ENCODE results near the gene TMEM41A. TPM values are rescaled to one million over a fixed set of nuclear protein-coding genes. Genes with fewer than 3 reads are reported as not detected.

Gene TMEM41A
- total RNA-seq, 1 experiment from 2014 or later, result 14.4 TPM

- TF ChIP-seq, protein P1, sequence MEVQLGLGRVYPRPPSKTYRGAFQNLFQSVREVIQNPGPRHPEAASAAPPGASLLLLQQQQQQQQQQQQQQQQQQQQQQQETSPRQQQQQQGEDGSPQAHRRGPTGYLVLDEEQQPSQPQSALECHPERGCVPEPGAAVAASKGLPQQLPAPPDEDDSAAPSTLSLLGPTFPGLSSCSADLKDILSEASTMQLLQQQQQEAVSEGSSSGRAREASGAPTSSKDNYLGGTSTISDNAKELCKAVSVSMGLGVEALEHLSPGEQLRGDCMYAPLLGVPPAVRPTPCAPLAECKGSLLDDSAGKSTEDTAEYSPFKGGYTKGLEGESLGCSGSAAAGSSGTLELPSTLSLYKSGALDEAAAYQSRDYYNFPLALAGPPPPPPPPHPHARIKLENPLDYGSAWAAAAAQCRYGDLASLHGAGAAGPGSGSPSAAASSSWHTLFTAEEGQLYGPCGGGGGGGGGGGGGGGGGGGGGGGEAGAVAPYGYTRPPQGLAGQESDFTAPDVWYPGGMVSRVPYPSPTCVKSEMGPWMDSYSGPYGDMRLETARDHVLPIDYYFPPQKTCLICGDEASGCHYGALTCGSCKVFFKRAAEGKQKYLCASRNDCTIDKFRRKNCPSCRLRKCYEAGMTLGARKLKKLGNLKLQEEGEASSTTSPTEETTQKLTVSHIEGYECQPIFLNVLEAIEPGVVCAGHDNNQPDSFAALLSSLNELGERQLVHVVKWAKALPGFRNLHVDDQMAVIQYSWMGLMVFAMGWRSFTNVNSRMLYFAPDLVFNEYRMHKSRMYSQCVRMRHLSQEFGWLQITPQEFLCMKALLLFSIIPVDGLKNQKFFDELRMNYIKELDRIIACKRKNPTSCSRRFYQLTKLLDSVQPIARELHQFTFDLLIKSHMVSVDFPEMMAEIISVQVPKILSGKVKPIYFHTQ (CRISPR knock-in tag; IDR thresholded peaks at IDR 0.05), result no peak
- TF ChIP-seq NFYB (CRISPR knock-in tag; conservative IDR thresholded peaks at IDR 0.05; ENCODE audit: low read depth) (no peak), ZBTB43 (CRISPR knock-in tag; IDR thresholded peaks at IDR 0.05) (no peak), ZNF138 (CRISPR knock-in tag; conservative IDR thresholded peaks at IDR 0.05) (no peak), RORB (CRISPR knock-in tag; IDR thresholded peaks at IDR 0.05) (no peak), ETV6 (CRISPR knock-in tag; IDR thresholded peaks at IDR 0.05) (peak; percentile 91), ZNF416 (CRISPR knock-in tag; IDR thresholded peaks at IDR 0.05) (no peak), EMX1 (CRISPR knock-in tag; IDR thresholded peaks at IDR 0.05) (no peak), JAZF1 (CRISPR knock-in tag; IDR thresholded peaks at IDR 0.05) (no peak), IRF1 (CRISPR knock-in tag; IDR thresholded peaks at IDR 0.05) (0 out of 2 replicates have a peak, but pooled peaks have one; percentile 84), ZBTB21 (CRISPR knock-in tag; IDR thresholded peaks at IDR 0.05; ENCODE audit: borderline replicate concordance) (0 out of 2 replicates have a peak, but pooled peaks have one; percentile 45), GTF2I (CRISPR knock-in tag; conservative IDR thresholded peaks at IDR 0.05) (no peak), GABPB1 (CRISPR knock-in tag; IDR thresholded peaks at IDR 0.05) (peak; percentile 86), ZSCAN18 (CRISPR knock-in tag; IDR thresholded peaks at IDR 0.05) (no peak), E2F1 (CRISPR knock-in tag; IDR thresholded peaks at IDR 0.05) (no peak), TEAD4 (CRISPR knock-in tag; IDR thresholded peaks at IDR 0.05) (no peak; the same call in 1 of the 2 replicates), AFF4 (CRISPR knock-in tag; IDR thresholded peaks at IDR 0.05; ENCODE audit: borderline replicate concordance) (no peak), JUN (CRISPR knock-in tag; IDR thresholded peaks at IDR 0.05) (0 out of 2 replicates have a peak, but pooled peaks have one; percentile 41), CTCF (IDR thresholded peaks at IDR 0.05) (no peak), CREM (CRISPR knock-in tag; IDR thresholded peaks at IDR 0.05) (peak; percentile 80)
- TF ChIP-seq, protein P2, sequence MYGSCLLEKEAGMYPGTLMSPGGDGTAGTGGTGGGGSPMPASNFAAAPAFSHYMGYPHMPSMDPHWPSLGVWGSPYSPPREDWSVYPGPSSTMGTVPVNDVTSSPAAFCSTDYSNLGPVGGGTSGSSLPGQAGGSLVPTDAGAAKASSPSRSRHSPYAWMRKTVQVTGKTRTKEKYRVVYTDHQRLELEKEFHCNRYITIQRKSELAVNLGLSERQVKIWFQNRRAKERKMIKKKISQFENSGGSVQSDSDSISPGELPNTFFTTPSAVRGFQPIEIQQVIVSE (CRISPR knock-in tag; IDR thresholded peaks at IDR 0.05; ENCODE audit: borderline replicate concordance), result no peak
- TF ChIP-seq, protein P3, sequence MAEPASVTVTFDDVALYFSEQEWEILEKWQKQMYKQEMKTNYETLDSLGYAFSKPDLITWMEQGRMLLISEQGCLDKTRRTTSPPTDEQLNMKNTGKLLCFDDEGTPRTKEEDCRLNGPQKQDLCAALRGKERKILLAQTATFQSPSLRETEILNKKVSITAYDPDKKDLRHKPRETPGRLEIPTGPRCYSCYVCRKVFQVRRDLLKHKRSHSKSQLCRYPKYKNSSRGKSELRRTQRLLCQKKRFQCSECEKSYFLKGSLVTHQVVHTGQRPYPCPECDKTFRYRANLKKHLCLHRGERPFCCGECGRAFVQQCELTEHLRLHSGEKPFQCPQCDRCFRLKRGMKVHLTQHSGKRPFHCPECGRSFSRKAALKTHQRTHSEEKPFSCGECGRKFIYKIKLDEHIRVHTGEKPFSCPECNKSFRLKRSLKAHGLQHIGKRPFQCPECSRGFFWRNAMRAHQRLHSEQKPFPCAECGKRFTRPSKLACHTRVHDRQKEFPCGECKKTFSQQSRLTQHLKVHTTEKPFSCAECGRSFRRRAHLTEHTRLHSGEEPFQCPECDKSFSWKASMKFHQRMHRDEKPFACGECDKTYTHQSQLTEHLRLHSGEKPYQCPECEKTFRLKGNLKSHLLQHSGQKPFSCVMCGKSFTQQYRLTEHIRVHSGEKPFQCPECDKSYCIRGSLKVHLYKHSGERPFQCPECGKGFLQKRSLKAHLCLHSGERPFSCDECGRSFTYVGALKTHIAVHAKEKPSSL (CRISPR knock-in tag; conservative IDR thresholded peaks at IDR 0.05), result no peak
Measured at GRCh38 chr3:185498503-185499396, at the start of gene TMEM41A (continued).
